ENCODE results near the gene TXNRD2.

GRCh38 chr22:19898831-19899567 lies 42.6 kb downstream of the TXNRD2 start:
- TF ChIP-seq CTCF (IDR thresholded peaks at IDR 0.05; ENCODE audit: low read length) (no peak), EZH2 (optimal IDR thresholded peaks at IDR 0.05; ENCODE audit: low read depth, low read length) (no peak)

All from MM.1S (cell line).